HEK293 (cell line): ENCODE measurements around the gene KLHL8.

ENCODE experiments used
- IKZF3 ChIP-seq: fragments of 450-650 bp; IDR thresholded peaks from 2 replicates; pipeline ENCODE4 v1.5.0; 2018; ENCODE audit warnings: missing biosample characterization, mild to moderate bottlenecking, missing genetic modification characterization, moderate library complexity
- ZNF341 ChIP-seq: fragments of 450-650 bp; formaldehyde crosslinking; IDR thresholded peaks from 2 replicates; pipeline ENCODE4; 2016; ENCODE audit warnings: low read depth, missing biosample characterization, missing genetic modification characterization

DNA sequence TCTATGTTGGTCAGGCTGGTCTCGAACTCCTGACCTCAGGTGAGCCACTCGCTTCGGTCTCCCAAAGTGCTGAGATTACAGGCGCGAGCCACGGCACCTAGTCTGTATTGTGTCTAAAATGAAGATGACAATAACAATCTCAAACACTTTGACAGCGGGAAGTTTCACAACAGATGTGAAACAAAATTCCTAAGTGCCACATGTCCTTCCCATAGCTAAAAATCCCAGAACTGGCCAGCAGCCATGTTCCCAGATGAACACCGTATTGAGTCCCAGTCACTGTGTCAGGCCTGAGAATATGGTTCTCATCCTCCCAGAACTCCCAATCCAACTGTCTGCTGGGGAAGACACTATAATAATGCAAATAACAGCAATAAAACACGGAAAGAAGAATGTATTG is 16.4 kb upstream of the KLHL8 start:
- TF ChIP-seq IKZF3 (no peak), ZNF341 (tag by site-specific recombination) (no peak)
